MCF 10A (cell line): ENCODE measurements around the gene DCPS. TPM values are rescaled to one million over a fixed set of nuclear protein-coding genes. Genes with fewer than 3 reads are reported as not detected.
"Not testable (repeated sequence)": the region's sequence is repeated elsewhere in the genome, so short reads cannot be mapped to it uniquely, and the experiment has no call there.

Source experiments
- BruUV-seq: library from RNA; stranded (reverse); fragments of 400-500 nt; replicated peaks from 2 replicates; lab custom pipeline; 2021; lab: Mats Ljungman, UMichigan
- CTCF ChIA-PET: fragments of 300-600 bp; sonication (Branson Sonifier 250); formaldehyde crosslinking; extraction: SDS; loops from one replicate; lab custom pipeline; 2021; ENCODE audit warnings: antibody characterized with exemption, inconsistent platforms; lab: Yijun Ruan, JAX
- POLR2A ChIA-PET: fragments of 300-600, 350-650 bp; sonication (Branson Sonifier 250); formaldehyde crosslinking; extraction: SDS; loops from one replicate; lab custom pipeline; 2020; ENCODE audit warnings: antibody characterized with exemption, inconsistent platforms; lab: Yijun Ruan, JAX
- DNase-seq: peaks from one replicate; pipeline ENCODE4 v3.0.0-alpha.2; 2018; ENCODE audit not compliant: unreplicated experiment
- H3K27ac Mint-ChIP-seq: one replicate; pipeline ENCODE4 v1.8.0; 2022; ENCODE audit warnings: mild to moderate bottlenecking, low read depth, mixed read lengths; ENCODE audit not compliant: unreplicated experiment
- H3K27me3 Mint-ChIP-seq: one replicate; pipeline ENCODE4 v1.8.0; 2022; ENCODE audit warnings: mixed read lengths; ENCODE audit not compliant: insufficient read depth, unreplicated experiment
- H3K36me3 Mint-ChIP-seq: one replicate; pipeline ENCODE4 v1.8.0; 2022; ENCODE audit warnings: mild to moderate bottlenecking, moderate library complexity, mixed read lengths; ENCODE audit not compliant: insufficient read depth, unreplicated experiment
- H3K4me1 Mint-ChIP-seq: one replicate; pipeline ENCODE4 v1.8.0; 2022; ENCODE audit warnings: mixed read lengths; ENCODE audit not compliant: insufficient read depth, unreplicated experiment
- H3K4me3 Mint-ChIP-seq: one replicate; pipeline ENCODE4 v1.8.0; 2022; ENCODE audit warnings: mild to moderate bottlenecking, moderate library complexity, mixed read lengths; ENCODE audit not compliant: unreplicated experiment
- H3K9me3 Mint-ChIP-seq: one replicate; pipeline ENCODE4 v1.8.0; 2022; ENCODE audit warnings: mixed read lengths; ENCODE audit not compliant: unreplicated experiment
- CTCF ChIP-seq: fragments of 200-600 bp; IDR thresholded peaks from one replicate; pipeline ENCODE4 v1.8.0; 2022; ENCODE audit warnings: antibody characterized with exemption, mild to moderate bottlenecking; ENCODE audit not compliant: unreplicated experiment
- intact Hi-C: fragments of 100-400 bp; cut with micrococcal nuclease; formaldehyde crosslinking; loops from 2 replicates; pipeline ENCODE4 v1.14.1; 2022
- total RNA-seq: library from RNA; stranded (reverse); gene quantifications from 2 replicates; pipeline ENCODE4 v1.2.3, GENCODE V29; 2022

DCPS gene
- total RNA-seq, 1 experiment from 2014 or later = 33.7 TPM

- peak; percentile 28 for TF ChIP-seq CTCF
- POLR2A ChIA-PET = no interaction called here
- CTCF ChIA-PET = interaction anchor here (0.8 to 10.1 kb wide), 6 partner anchors 8 to 1535 kb away, joined by 3 to 297 read pairs (median 7); no protein-coding TSS in a partner anchor
- Mint-ChIP-seq H3K27me3 (no peaks in the 10 kb centered on the region), H3K4me1 (peaks cover 11% of the 10 kb centered on the region), H3K36me3 (peaks cover 47% of the 10 kb centered on the region), H3K9me3 (no peaks in the 10 kb centered on the region), H3K4me3 (no peak overlapping the region), H3K27ac (no peak overlapping the region)
- peak; percentile 45 for DNase-seq
- intact Hi-C loops = no loop called here
- BruUV-seq = no TSS peak
Observed at GRCh38 chr11:126307706-126308105, 3.8 kb downstream of the DCPS start.

GRCh38 chr11:126308271-126308671 lies 4.4 kb downstream of the DCPS start:
- DNase-seq = no peak
- no peak overlapping the region for H3K4me3 Mint-ChIP-seq
- H3K9me3 Mint-ChIP-seq = no peaks in the 10 kb centered on the region
- ChIA-PET CTCF (interaction anchor here (0.6 to 10.1 kb wide), 7 partner anchors 8 to 1536 kb away, joined by 3 to 297 read pairs (median 7); no protein-coding TSS in a partner anchor), POLR2A (interaction anchor here (0.7 kb wide), 1 partner anchor 1905 kb away, joined by 3 read pairs; no protein-coding TSS in a partner anchor)
- no peaks in the 10 kb centered on the region for H3K27me3 Mint-ChIP-seq
- intact Hi-C loops = no loop called here
- H3K36me3 Mint-ChIP-seq = peaks cover 43% of the 10 kb centered on the region
- BruUV-seq = no TSS peak
- H3K4me1 Mint-ChIP-seq = peaks cover 11% of the 10 kb centered on the region
- H3K27ac Mint-ChIP-seq = no peak overlapping the region
- no peak for TF ChIP-seq CTCF

GRCh38 chr11:126308771-126309170 lies 4.9 kb downstream of the DCPS start:
- POLR2A ChIA-PET = interaction anchor here (0.7 to 2.6 kb wide), 2 partner anchors 172 to 1905 kb away, joined by 3 to 10 read pairs; no protein-coding TSS in a partner anchor
- not testable (repeated sequence) for BruUV-seq
- H3K4me1 Mint-ChIP-seq = peaks cover 11% of the 10 kb centered on the region

GRCh38 chr11:126310200-126310991 lies 6.5 kb downstream of the DCPS start:
- no TSS peak for BruUV-seq
- peak; percentile 78 for DNase-seq
- Mint-ChIP-seq H3K4me1 (peaks cover 5% of the 10 kb centered on the region), H3K9me3 (no peaks in the 10 kb centered on the region), H3K4me3 (no peak overlapping the region), H3K36me3 (peaks cover 28% of the 10 kb centered on the region), H3K27me3 (no peaks in the 10 kb centered on the region), H3K27ac (no peak overlapping the region)
- CTCF ChIA-PET = interaction anchor here (0.5 to 10.1 kb wide), 69 partner anchors 8 to 1372 kb away, joined by 3 to 297 read pairs (median 4); partner anchors contain the start of genes SRPRA and ST3GAL4
- intact Hi-C loops = loop anchor here (1.0 to 10.0 kb wide), 6 partner anchors 120 to 1034 kb away; no protein-coding TSS in a partner anchor
- TF ChIP-seq CTCF = peak; percentile 82
- POLR2A ChIA-PET = interaction anchor here (0.7 to 2.6 kb wide), 3 partner anchors 25 to 170 kb away, joined by 3 to 10 read pairs (median 5); no protein-coding TSS in a partner anchor

More at GRCh38 chr11:126308771-126309170, 4.9 kb downstream of the DCPS start:
- H3K27ac Mint-ChIP-seq, DNase-seq, H3K27me3 Mint-ChIP-seq, H3K4me3 Mint-ChIP-seq, H3K9me3 Mint-ChIP-seq, intact Hi-C loops: not testable (repeated sequence)
- H3K36me3 Mint-ChIP-seq = peaks cover 40% of the 10 kb centered on the region
- CTCF ChIA-PET = interaction anchor here (0.6 to 10.1 kb wide), 7 partner anchors 10 to 1536 kb away, joined by 3 to 297 read pairs (median 4); no protein-coding TSS in a partner anchor
